ENCODE results near the gene KHDRBS2. TPM values are rescaled to one million over a fixed set of nuclear protein-coding genes. Genes with fewer than 3 reads are reported as not detected.

Gene KHDRBS2
- total and polyA plus RNA-seq, 2 of the 4 experiments (the other 2 are of a cell fraction): not detected

DNA sequence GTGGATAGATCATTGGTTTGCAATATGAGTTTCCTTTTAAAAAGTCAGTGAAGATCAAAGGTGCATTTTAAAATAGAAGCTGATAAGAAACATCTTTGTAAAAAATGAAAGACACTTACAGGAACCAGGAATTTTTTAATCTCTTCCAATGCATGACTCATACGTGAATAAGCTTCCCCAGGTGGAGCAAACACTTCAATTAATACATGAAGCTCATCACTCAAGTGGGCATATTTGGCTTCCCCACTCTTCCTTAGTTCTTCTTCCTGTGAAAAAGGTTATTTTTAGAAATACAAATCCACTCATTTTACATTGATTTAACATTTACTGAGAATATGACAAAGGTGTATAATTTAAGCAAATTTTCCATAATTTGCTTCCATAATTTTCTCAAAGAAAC lies 308.1 kb downstream of the KHDRBS2 start:
- H2BK5ac ChIP-seq (ENCODE audit: low read depth, low read length, poor library complexity, severe bottlenecking): no peak overlapping the region
- H3K23ac ChIP-seq (ENCODE audit: low read depth, low read length): no peak overlapping the region
- no peak overlapping the region for H4K91ac ChIP-seq (ENCODE audit: insufficient read depth, low read depth, low read length)
- ATAC-seq (ENCODE audit: low read depth): no peak
- H3K9me1 ChIP-seq (ENCODE audit: insufficient read depth, low read length): no peaks in the 10 kb centered on the region
- dilution Hi-C loops (cut with HindIII; ENCODE audit: low sequenced_read_pairs, unreplicated experiment) (no loop called here), in situ Hi-C loops (cut with MboI; ENCODE audit: low sequenced_read_pairs) (no loop called here), intact Hi-C loops (cut with micrococcal nuclease) (no loop called here)
- H3K4me1 ChIP-seq (ENCODE audit: control insufficient read depth, insufficient read depth, low read length): no peaks in the 10 kb centered on the region
- no TSS peak for BruUV-seq (replicated peaks)
- no peaks in the 10 kb centered on the region for H4K20me1 ChIP-seq (ENCODE audit: insufficient read depth, low read length)
- H3K14ac ChIP-seq (replicated peaks; ENCODE audit: low read depth, low read length): no peak overlapping the region
- no peak overlapping the region for H4K8ac ChIP-seq (ENCODE audit: low read depth in 2 of 2, low read length in 2 of 2)
- H2BK20ac ChIP-seq (ENCODE audit: low read depth, low read length): no peak overlapping the region
- no peak overlapping the region for H2BK120ac ChIP-seq (ENCODE audit: low read depth, low read length)
- H2BK15ac ChIP-seq (ENCODE audit: low read depth, low read length): no peak overlapping the region
- no peaks in the 10 kb centered on the region for H3K27me3 ChIP-seq (ENCODE audit: control insufficient read depth, insufficient read depth, low read length)
- no peak for DNase-seq
- CTCF ChIA-PET: interaction anchor here (0.5 kb wide), 1 partner anchor 11 kb away, joined by 3 read pairs; no protein-coding TSS in a partner anchor
- H3K9ac ChIP-seq (ENCODE audit: low read depth, low read length): no peak overlapping the region
- TF ChIP-seq MAZ (IDR thresholded peaks at IDR 0.05; ENCODE audit: borderline replicate concordance, low read depth, low read length) (no peak), FOS (IDR thresholded peaks at IDR 0.05; ENCODE audit: low read depth, low read length) (no peak), POLR2A (IDR thresholded peaks at IDR 0.05; ENCODE audit: low read depth, low read length) (no peak), BHLHE40 (IDR thresholded peaks at IDR 0.05; ENCODE audit: low read depth, low read length) (no peak), CEBPB (IDR thresholded peaks at IDR 0.05; ENCODE audit: low read depth, low read length) (no peak), RFX5 (IDR thresholded peaks at IDR 0.05; ENCODE audit: low read depth, low read length) (no peak), MAFK (IDR thresholded peaks at IDR 0.05; ENCODE audit: low read depth, low read length) (no peak), SMC3 (IDR thresholded peaks at IDR 0.05; ENCODE audit: low read depth, low read length) (no peak), USF2 (IDR thresholded peaks at IDR 0.05; ENCODE audit: low read depth, low read length) (no peak), RCOR1 (IDR thresholded peaks at IDR 0.05; ENCODE audit: insufficient replicate concordance, low read length) (no peak), CHD1 (IDR thresholded peaks at IDR 0.05; ENCODE audit: low read depth, low read length) (no peak), MXI1 (IDR thresholded peaks at IDR 0.05; ENCODE audit: borderline replicate concordance, low read depth, low read length) (no peak), CTCF (conservative IDR thresholded peaks at IDR 0.05; ENCODE audit: low read depth, low read length) (no peak), NFE2L2 (IDR thresholded peaks at IDR 0.05; ENCODE audit: low read depth, low read length) (no peak), RAD21 (IDR thresholded peaks at IDR 0.05; ENCODE audit: low read length) (no peak)
- TF ChIP-seq, protein P1, sequence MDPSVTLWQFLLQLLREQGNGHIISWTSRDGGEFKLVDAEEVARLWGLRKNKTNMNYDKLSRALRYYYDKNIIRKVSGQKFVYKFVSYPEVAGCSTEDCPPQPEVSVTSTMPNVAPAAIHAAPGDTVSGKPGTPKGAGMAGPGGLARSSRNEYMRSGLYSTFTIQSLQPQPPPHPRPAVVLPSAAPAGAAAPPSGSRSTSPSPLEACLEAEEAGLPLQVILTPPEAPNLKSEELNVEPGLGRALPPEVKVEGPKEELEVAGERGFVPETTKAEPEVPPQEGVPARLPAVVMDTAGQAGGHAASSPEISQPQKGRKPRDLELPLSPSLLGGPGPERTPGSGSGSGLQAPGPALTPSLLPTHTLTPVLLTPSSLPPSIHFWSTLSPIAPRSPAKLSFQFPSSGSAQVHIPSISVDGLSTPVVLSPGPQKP (IDR thresholded peaks at IDR 0.05; ENCODE audit: borderline replicate concordance, low read depth, low read length): no peak
- H3K27ac ChIP-seq (ENCODE audit: insufficient read depth, low read length): no peak overlapping the region
- no peak overlapping the region for H3K4me2 ChIP-seq (ENCODE audit: low read depth, low read length)
- H4K5ac ChIP-seq (ENCODE audit: low read depth, low read length): no peak overlapping the region
- H2AK5ac ChIP-seq (ENCODE audit: low read depth, low read length): no peak overlapping the region
- H2AK9ac ChIP-seq (replicated peaks; ENCODE audit: low read depth, low read length, poor library complexity): no peak overlapping the region
- no peaks in the 10 kb centered on the region for H3K36me3 ChIP-seq (ENCODE audit: control insufficient read depth, insufficient read depth, low read length)
- H3K4me3 ChIP-seq (ENCODE audit: insufficient read depth, low read depth, low read length): no peak overlapping the region
- POLR2A ChIA-PET (ENCODE audit: unreplicated experiment): no interaction called here
- no CpG with 5 or more reads among the region's 1 CpG for WGBS, 2 experiments (ENCODE audit: extremely low coverage in 2 of 2, insufficient read length in 1 of 2)
- H3K18ac ChIP-seq (ENCODE audit: low read depth, low read length): no peak overlapping the region
- no peaks in the 10 kb centered on the region for H3K9me3 ChIP-seq (ENCODE audit: control insufficient read depth, insufficient read depth, low read length)
- H2AFZ ChIP-seq (replicated peaks; ENCODE audit: low read length, poor library complexity): no peak overlapping the region
- H3K4ac ChIP-seq (ENCODE audit: low read depth, low read length): no peak overlapping the region
- H3K56ac ChIP-seq (ENCODE audit: extremely low read depth, insufficient read depth, low read length): no peak overlapping the region
- H3K79me1 ChIP-seq (ENCODE audit: low read depth in 1 of 2, low read length in 2 of 2): no peaks in the 10 kb centered on the region

Measured in IMR-90 (cell line).